NCI-H1092 treated with DMSO at 0.1 percent for 48 hours (cell line): ENCODE measurements around the gene MYH7B.

Source experiments
- DNase-seq: peaks from one replicate; lab custom pipeline; 2025; lab: John Stamatoyannopoulos, UW

MYH7B gene

DNA sequence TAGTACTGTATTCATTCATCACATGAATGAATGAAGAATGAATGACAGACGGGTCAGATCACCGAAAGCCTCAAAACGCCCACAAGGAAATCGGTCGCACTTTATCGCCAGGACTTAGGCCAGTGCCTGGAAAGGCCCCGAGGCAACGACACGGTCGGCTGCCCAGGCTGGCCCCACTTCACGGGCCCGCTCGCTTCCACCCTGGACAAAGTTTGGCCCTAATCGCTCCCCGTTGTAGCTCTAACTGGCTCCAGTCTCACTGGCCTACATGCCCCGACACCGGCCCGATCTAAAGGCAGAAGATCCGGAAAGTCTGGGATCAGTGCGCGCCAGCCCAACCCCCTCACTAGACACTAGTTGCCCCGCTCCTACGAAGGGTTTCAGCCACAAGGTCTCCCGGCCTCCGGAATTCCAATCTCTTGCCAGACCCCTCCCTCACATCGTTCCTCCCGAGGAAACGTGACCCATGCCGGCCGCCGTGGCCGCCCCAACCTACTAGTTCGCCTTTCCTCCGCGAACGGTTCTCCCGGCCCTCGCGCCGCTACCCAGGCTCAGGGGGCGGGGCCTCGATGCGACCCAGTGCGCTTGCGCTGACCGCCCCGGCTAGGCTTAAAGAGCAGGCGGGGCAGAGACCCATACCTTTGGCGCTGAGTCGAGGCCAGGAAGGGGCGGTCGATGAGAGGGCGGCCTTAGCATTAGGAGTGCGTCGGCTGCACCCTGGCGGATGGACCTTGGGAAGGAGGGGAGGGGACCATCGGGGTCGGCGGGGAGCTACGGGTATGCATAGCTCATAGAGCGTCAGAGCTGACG is at the start of gene MYH7B, which contains the start of gene GSS:
TSS of gene MYH7B (plus strand) at position 638 of the 810 bp plus-strand sequence. CDS start 22,138 bp downstream, outside the sequence.
TSS of gene GSS (minus strand) at position 576 of the 810 bp plus-strand sequence. CDS start 3,954 bp downstream, outside the sequence.
- DNase-seq, result peak; percentile 96

GRCh38 chr20:34907616-34908469 is 47.8 kb upstream of the MYH7B start:
- no peak for DNase-seq

GRCh38 chr20:34915131-34915530 is 40.5 kb upstream of the MYH7B start:
- no peak for DNase-seq

DNA sequence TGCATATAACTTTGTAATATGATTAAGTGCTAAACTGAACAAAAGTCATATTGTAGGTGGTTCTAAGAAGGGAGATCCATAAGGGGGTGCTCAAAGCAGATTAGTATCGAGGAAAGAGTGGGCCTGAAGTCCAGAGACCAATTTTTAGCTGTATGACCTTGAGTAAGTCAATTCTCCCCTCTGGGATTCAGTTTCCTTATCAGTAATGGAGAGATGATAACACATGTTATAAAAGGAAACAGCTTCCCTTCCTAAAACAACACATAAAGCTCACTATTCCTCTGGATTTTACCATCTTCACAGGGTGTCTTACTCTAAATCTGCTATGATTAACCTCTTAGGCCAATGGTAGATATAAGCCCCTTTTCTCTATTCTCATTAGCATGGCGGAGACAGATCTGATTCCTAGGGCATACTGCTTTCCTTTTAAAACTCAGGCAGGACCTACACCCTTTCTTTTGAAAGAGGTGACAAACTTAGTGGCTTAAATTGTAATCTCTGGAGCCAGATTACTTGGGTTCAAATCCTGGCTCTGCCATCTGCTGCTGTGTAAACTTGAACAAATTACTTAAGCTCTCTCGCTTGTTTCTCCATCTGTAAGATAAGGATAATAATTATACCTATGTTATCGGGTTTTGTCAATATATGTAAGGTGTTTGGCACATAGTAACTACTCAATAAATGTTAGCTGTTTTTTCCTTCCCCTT is 39.8 kb upstream of the MYH7B start:
- no peak for DNase-seq

GRCh38 chr20:34916774-34917354 is 38.8 kb upstream of the MYH7B start:
- no peak for DNase-seq

DNA sequence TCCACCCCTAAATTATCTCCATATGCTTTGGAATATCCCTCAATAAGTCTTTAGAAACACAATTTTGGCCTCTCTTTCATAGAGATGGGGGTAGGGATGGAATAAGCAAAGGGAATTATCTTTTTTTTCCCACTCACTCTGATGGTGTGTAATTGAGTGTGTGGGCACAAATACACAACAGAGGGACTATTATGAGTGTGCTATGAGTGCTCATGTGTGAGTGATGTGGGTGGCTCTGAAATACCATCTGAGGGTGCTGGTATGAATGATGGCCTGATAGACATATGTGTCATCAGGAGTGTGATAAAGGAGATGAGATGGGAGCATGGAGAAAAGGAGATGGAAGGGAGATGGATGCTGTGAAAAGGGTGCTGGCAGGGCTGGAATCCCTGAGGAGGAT is 35.6 kb upstream of the MYH7B start:
- DNase-seq, result no peak

DNA sequence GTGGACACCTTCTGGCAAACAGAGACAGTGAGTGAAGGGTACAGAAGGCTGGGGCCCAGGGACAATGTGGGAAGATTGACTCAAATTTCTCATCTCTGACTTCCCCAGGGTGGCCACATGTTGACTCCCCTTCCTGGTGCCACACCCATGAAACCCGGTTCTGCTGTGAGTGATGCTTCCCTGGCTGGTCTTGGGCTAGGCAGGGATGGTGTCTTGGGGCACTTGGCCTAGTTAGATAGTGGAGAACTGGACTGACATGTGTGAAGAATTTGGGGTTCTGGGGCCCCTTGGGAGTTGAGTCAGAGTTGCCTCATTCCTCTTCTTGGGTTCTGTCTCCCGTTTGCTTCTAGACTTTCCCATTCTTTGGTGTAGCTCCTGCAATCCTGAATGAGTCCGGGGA is 34.2 kb upstream of the MYH7B start:
- DNase-seq, result no peak

DNA sequence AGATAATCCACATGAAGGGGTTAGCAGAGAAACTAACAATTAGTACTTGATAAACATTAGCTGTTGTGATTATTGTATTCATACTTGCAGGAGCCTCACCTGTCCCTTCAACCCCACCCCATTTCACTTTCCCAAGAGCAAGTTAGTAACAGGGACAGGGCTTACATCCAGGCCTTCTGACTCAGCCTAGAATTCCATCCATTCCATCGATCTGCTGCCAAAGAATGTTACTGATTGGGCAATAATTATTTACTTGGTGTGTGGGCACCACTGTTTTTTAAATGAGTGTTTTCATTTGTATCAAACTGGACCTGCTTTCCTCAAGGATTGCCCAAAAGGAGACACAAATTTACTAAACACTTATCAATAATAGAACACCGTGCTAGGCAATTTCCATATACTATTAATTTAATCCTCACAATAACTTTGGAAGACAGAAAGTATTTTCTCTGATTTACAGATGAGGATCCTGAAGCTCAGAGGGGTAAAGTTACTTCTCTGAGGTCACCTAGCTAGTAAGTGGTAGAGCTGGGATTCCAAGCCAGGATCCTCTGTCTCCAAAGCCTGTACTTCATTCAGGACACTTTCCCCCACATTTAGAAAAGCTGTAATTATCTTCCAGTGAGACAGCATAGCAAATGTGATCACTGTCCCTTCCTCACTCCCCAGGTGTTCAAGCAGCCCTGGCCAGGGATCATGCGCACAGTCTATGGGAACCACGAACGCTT is 32.9 kb upstream of the MYH7B start:
- DNase-seq, result no peak

GRCh38 chr20:34923414-34923813 is 32.3 kb upstream of the MYH7B start:
- DNase-seq, result no peak

- no peak for DNase-seq
Observed at GRCh38 chr20:34925341-34925740, 30.3 kb upstream of the MYH7B start.

GRCh38 chr20:34925981-34926380 is 29.7 kb upstream of the MYH7B start:
- no peak for DNase-seq

GRCh38 chr20:34926581-34926980 is 29.1 kb upstream of the MYH7B start:
- DNase-seq, result no peak

DNA sequence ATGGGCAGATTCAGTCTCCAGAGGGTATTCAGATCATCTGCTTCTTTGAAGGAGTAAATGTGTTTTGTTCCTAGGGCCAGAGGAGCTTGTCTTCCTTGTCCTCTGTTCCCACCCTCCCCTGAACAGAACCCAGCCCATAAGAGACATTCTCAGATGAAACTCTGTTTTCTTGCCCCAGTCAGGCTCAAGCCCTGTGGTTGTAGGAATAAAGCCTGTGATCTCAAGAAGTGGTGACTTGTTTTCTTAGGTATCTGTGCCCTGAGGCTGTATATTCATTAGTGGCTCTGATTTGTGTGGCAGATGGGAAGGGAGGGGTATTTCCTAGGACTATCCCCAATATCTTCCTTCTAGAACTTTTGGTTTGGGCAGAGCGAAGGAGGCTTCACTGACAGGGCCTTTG is 27.9 kb upstream of the MYH7B start:
- no peak for DNase-seq

GRCh38 chr20:34928411-34928810 is 27.3 kb upstream of the MYH7B start:
- no peak for DNase-seq

- DNase-seq, result no peak
Observed at GRCh38 chr20:34931771-34932170, 23.9 kb upstream of the MYH7B start.

DNA sequence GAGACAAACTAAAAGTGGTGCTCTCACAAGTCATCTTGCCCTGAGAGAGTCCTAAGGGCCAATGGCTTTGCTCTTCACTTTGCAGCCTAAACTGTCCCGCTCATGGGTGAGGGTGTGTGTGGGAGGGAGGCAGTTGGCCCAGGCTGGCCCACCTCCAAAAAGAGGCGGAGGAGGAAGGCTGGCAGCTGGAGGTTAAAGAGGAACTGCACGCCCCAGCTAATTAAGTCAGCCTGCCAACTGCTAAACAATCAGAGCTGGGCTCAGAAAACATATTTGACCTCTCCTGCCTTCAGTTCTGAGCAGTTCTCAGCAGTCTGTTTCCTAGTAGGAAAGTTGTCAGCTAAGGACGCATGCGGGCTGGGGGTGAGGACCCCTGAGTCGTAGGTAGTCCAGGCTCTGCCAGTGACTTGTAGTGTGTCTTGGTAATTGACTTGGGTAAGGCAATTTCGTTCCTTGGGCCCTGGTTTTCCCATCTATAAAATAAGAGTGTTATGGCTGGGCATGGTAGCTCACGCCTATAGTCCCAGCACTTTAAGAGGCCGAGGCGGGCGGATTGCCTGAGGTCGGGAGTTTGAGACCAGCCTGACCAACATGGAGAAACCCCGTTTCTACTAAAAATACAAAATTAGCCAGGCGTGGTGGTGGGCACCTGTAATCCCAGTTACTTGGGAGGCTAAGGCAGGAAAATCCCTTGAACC is 17.1 kb upstream of the MYH7B start:
- DNase-seq, result no peak

DNA sequence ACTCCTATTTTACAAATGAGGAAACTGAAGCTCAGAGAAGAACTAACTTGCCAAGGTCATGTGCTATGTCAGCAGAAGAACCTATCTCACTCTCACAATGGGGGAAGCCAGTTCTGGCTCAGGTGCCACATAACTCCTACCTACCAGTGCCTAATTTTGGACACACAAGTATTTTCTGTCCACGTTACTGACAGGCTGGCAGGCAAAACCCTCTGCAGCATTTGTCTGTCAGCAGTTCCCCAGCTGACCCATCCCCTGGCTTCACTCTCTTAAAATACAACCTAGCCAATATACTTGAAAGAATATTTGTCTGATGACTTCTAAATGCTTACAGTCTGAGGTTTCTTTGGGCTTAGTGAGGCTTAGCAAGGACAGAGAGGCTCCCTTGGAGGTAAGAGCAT is 15.6 kb upstream of the MYH7B start:
- no peak for DNase-seq

DNA sequence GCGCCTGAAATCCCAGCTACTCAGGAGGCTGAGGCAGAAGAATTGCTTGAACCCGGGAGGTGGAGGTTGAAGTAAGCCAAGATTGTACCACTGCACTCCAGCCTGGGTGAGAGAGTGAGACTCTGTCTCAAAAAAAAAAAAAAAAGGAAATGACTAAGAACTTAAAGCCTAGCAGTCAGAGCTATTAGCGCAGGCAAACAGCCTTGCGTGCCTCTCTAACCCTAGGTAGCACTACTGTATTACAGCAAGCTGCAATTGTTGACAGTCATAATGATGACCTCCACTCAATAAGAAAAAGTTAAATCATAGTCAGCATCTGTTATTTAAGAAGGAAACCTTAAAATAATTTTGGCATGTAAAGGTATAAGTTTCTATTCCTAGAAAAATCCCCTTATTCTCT is 14.4 kb upstream of the MYH7B start:
- no peak for DNase-seq

GRCh38 chr20:34942301-34942700 is 13.4 kb upstream of the MYH7B start:
- no peak for DNase-seq

- DNase-seq, result no peak
Observed at GRCh38 chr20:34943808-34944567, 11.7 kb upstream of the MYH7B start.
